GM18867 (cell line): ENCODE data around the gene NFKBIE.
"Not testable (repeated sequence)": the region's sequence is repeated elsewhere in the genome, so short reads cannot be mapped to it uniquely, and the experiment has no call there.

ENCODE experiments used
- ATAC-seq: cut with Tn5 transposase; IDR thresholded peaks from one replicate; pipeline ENCODE4 v1.9.1; 2021; ENCODE audit warnings: mild to moderate bottlenecking, moderate library complexity; ENCODE audit not compliant: unreplicated experiment

Gene NFKBIE

GRCh38 chr6:44246663-44247337, 18.6 kb downstream of the NFKBIE start, which contains the start of gene HSP90AB1:
TSS of gene HSP90AB1 (plus strand) at chr6:44247101. CDS start at chr6:44248630, 1,529 bp downstream.
- ATAC-seq: peak; percentile 56

- peak; percentile 52 for ATAC-seq
Observed at GRCh38 chr6:44245912-44246662, 19.3 kb downstream of the NFKBIE start.

- ATAC-seq: no peak
Observed at GRCh38 chr6:44245391-44245911, 19.9 kb downstream of the NFKBIE start.

- no peak for ATAC-seq
Observed at GRCh38 chr6:44243345-44243744, 22.0 kb downstream of the NFKBIE start.

GRCh38 chr6:44238687-44239350, 26.5 kb downstream of the NFKBIE start:
- no peak for ATAC-seq

- ATAC-seq: peak; percentile 80
Observed at GRCh38 chr6:44237813-44238433, 27.4 kb downstream of the NFKBIE start.

- peak; percentile 54 for ATAC-seq
Observed at GRCh38 chr6:44237021-44237812, 28.1 kb downstream of the NFKBIE start.

GRCh38 chr6:44235891-44236516, 29.3 kb downstream of the NFKBIE start:
- ATAC-seq: no peak

- no peak for ATAC-seq
Observed at GRCh38 chr6:44235269-44235668, 30.1 kb downstream of the NFKBIE start.

- no peak for ATAC-seq
Observed at GRCh38 chr6:44234101-44235025, 31.0 kb downstream of the NFKBIE start.

GRCh38 chr6:44233567-44234100, 31.7 kb downstream of the NFKBIE start:
- ATAC-seq: no peak

- ATAC-seq: no peak
Observed at GRCh38 chr6:44232676-44233566, 32.4 kb downstream of the NFKBIE start.

GRCh38 chr6:44231426-44231825, 33.9 kb downstream of the NFKBIE start:
- not testable (repeated sequence) for ATAC-seq

GRCh38 chr6:44230034-44230675, 35.2 kb downstream of the NFKBIE start:
- ATAC-seq: no peak

GRCh38 chr6:44229376-44230033, 35.8 kb downstream of the NFKBIE start:
- ATAC-seq: no peak

- no peak for ATAC-seq
Observed at GRCh38 chr6:44228836-44229235, 36.5 kb downstream of the NFKBIE start.
